HG02571 (cell line): ENCODE measurements around the gene NPSR1.
A peak's percentile ranks its signal among the peaks of the same experiment; 100 is the strongest.
"Not testable (repeated sequence)": the region's sequence is repeated elsewhere in the genome, so short reads cannot be mapped to it uniquely, and the experiment has no call there.

Source experiments
- ATAC-seq: cut with Tn5 transposase; IDR thresholded peaks from one replicate; pipeline ENCODE4 v1.9.1; 2021; ENCODE audit warnings: mild to moderate bottlenecking, moderate library complexity; ENCODE audit not compliant: unreplicated experiment

NPSR1 gene

GRCh38 chr7:34657632-34658268, at the start of gene NPSR1:
Gene NPSR1 (plus strand): TSS chr7:34658218. CDS start chr7:34658413, 195 bp downstream.
- no peak for ATAC-seq

DNA sequence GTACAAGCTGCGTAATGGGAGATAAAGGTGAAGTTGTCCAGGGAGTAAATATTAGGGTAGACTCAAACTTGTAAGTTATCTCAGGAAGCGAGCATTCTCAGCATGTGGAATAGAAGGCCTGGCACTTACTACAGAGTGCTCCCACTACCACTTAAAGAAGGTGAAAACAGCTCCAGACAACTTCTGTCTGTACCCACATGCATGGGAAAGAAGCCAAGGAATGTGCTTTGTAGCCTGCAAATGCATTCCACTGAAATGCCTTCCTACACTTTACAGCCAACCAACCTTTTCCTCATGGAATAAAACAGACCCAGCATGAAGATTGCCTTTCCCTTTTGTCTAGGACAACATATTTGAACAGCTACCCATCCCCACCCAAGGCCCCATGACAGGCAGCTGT, 45.4 kb upstream of the NPSR1 start:
- no peak for ATAC-seq

DNA sequence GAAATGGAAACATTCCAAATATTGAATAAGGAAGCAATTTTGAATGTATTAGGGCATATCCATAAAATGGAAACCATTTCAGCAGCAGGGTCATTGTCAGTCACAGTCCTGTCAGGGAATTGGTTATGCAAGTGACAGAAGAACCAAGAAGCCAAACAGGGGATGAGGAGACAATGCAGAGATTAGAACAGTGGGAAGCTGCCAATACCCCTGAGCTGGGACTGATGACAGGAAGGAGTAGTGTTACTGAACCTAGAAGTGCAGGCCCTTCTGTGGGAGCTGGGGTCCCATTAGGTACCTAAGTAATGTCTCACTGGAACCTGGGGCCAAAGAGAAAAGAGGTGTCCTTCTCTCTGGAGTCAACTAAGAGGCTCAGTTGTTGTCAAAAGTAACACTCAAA, 37.6 kb upstream of the NPSR1 start:
- no peak for ATAC-seq

DNA sequence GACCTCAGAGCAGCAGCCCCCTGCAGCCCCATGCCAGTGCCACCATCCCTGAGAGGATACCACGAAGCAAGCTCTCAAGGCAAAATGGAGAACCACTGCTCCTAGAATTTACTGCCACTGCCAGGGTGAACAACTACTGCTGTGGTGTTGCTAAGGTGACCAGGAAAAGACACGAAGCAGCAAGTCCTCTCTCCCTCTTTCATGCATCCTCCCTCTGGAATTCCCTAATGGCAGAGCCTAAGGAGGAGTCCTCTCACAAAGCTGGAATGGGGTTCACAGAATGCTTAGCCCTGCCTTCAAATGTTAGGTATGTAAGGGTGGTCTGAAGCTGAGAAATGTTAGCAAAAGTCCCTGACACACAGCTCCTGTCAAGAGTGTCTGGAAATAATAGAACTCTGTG, 35.8 kb upstream of the NPSR1 start:
- ATAC-seq = no peak

DNA sequence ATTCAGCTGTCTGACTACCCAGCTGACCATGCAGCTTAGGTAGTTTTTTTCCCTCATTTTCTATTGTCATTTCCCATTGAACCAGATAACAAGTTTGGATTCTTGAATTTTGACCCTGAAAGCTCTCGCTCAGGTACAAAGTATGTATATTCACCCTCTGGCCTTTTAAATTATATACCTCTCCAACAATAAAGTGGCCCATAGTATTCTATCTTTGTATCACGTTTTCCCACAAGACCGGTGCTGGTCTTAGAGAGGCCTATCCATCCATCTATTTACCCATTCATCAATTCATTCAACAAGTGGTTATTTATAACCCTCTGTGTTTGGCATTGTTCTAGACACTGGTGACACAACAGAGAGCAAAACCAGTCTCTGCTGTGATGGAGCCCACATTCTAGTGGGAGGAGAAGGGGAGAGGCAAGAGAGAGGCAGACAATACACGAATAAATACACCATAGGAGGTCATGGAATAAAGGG, 35.2 kb upstream of the NPSR1 start:
- no peak for ATAC-seq

- not testable (repeated sequence) for ATAC-seq
Observed at GRCh38 chr7:34628618-34629017, 29.4 kb upstream of the NPSR1 start.

GRCh38 chr7:34652809-34653208, 5.2 kb upstream of the NPSR1 start:
- no peak for ATAC-seq

DNA sequence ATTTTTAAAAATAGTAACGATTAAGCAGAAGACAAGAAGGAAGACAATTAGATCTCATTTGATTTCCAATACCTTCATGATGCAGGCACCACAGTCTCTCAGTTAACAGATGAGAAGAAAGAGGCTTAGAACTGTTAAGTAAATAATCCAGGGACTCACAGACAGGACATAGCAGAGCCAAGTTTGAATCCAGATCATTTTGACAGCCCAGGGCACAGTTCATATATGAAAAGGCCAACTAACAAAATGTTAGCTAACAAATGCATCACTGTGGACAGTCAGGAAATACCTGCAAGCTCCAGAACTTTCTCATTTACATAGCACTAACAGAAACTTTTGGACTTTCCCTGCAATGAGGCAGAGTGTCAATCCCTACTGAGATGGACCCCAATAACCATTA, 4.2 kb upstream of the NPSR1 start:
- ATAC-seq = no peak

GRCh38 chr7:34655384-34655783, 2.6 kb upstream of the NPSR1 start:
- no peak for ATAC-seq

GRCh38 chr7:34656041-34656440, 2.0 kb upstream of the NPSR1 start:
- no peak for ATAC-seq

DNA sequence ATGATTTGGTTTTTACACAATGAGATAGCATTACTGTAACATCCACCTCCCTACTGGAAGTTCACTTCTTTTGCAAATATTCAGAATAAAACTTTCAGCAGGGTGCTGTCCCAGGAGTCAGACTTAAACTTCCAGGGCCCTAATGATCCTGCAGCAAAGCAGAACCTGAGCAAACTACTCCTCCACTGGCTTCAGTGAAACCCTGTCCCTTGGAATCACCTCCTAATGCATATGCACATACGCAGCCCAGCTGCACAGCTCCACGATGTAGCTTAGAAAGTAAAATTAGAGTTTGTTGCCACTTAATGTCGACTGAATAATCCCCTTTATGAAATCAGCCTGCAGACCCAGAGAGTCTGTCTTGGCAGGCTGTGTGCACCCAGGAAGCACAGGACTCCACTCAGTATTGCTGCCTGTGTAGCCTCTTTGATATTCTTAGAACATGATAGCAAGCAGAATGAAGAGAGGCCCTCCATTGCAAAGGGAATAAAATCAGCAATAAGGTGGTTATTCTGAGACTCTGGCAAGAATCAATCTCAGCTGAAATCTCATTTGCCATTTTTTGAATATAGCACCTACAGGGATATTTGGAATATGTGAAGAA, 1.6 kb downstream of the NPSR1 start:
- ATAC-seq = no peak

GRCh38 chr7:34662058-34662708, 4.2 kb downstream of the NPSR1 start:
- no peak for ATAC-seq

DNA sequence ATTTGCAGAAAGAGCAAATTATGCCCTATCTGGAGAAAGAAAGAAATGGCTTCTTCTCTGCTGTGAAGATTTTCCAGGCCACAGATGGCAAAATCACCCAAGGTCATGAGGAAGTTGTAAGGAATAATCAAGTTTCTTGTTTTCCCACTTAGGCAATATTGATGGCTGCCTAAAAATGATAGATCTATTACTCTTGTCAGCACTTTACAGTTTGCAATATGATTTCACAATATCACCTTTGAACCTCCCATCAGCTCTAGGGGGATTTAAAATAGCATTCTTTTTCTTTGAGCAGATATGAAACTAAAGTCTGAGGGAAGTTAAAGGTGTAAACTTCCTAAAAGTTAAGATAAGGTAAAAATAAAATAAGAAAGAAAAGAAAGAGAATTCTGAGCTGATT, 6.7 kb downstream of the NPSR1 start:
- ATAC-seq = no peak

GRCh38 chr7:34672430-34672829, 14.4 kb downstream of the NPSR1 start:
- ATAC-seq = no peak

DNA sequence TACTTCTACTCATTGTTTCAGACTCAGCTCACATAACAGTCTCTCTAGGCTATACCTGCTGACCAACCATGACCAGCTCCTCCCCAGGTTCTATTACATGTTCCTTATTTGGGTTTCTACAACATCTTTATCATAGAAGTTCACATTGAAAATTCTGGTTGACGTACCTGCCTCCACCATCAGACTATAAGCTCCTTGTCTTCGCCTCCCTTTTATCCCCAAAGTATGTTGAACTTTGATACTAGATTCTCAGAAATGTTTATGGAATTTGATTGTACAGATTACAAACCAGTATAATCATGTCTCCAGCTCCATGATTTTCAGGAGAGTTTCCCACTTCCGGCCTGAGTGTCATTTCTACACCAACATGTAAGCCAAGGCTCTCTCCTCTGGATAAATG, 15.0 kb downstream of the NPSR1 start:
- ATAC-seq = no peak

- ATAC-seq = peak; percentile 71
Observed at GRCh38 chr7:34675749-34676374, 17.8 kb downstream of the NPSR1 start.

DNA sequence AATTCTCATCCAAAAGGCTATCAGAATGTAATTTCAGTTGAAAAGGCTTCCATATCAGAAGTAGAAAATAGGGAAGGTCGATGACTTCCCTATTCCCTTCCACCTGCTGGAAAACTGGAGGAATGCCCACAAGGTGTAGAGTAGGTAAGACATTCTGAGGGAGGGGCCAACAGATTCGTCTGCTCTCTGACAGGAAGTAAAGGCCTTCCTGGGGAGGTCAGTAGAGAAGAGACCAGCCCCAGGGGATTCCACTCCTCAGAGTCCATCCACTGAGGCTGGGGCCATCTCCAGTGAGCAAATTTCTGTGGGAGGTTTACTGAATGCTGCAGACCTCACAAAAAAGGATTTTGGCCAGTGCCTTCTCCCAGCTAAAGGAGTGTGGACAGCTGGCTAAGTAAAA, 19.5 kb downstream of the NPSR1 start:
- ATAC-seq = no peak

GRCh38 chr7:34687529-34687928, 29.5 kb downstream of the NPSR1 start:
- ATAC-seq = no peak

- ATAC-seq = no peak
Observed at GRCh38 chr7:34696415-34696814, 38.4 kb downstream of the NPSR1 start.

DNA sequence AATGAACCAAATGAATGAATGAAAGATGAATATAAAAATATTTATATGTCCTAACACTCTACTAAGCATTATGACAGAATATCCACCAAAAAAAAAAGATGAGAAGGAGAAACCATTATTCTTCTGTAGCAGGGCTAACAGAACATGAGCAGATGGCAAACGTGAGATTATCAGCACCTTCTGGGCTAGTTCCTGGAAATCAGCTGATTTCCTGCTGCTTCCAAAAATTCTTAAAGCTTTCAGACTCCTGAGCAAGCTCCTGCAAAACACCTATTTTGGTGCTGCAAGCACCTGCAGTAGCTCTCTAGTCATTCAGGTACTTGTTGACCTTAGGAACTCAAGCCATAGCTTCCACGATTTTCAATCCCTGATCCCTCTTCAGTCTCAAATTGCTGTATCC, 51.8 kb downstream of the NPSR1 start:
- ATAC-seq = no peak

GRCh38 chr7:34718867-34719266, 60.8 kb downstream of the NPSR1 start:
- no peak for ATAC-seq

GRCh38 chr7:34719636-34720035, 61.6 kb downstream of the NPSR1 start:
- no peak for ATAC-seq
